H9 (cell line): Measurements from ENCODE around the gene GLT1D1. TPM values are rescaled to one million over a fixed set of nuclear protein-coding genes. Genes with fewer than 3 reads are reported as not detected.

Experiments
- DNase-seq: peaks from one replicate; pipeline ENCODE4 v3.0.0-alpha.2; 2017
- H2AFZ ChIP-seq: one replicate; pipeline ENCODE4 v1.6.1; 2013; ENCODE audit warnings: mild to moderate bottlenecking, low read length, control low read depth, moderate library complexity
- H2AK5ac ChIP-seq: 2 replicates; pipeline ENCODE4 v1.6.1; 2013; ENCODE audit warnings: low read length, control low read depth, mixed read lengths; ENCODE audit not compliant: insufficient read length
- H2BK120ac ChIP-seq: one replicate; pipeline ENCODE4 v1.6.1; 2013; ENCODE audit warnings: low read depth, mild to moderate bottlenecking, low read length, control low read depth, inconsistent platforms; ENCODE audit not compliant: poor library complexity, severe bottlenecking
- H2BK12ac ChIP-seq: 2 replicates; pipeline ENCODE4 v1.6.1; 2013; ENCODE audit warnings: low read length, control low read depth, mixed read lengths, low read depth; ENCODE audit not compliant: insufficient read length
- H2BK15ac ChIP-seq: 2 replicates; pipeline ENCODE4 v1.6.1; 2013; ENCODE audit warnings: low read depth, low read length, control low read depth
- H2BK20ac ChIP-seq: one replicate; pipeline ENCODE4 v1.6.1; 2013; ENCODE audit warnings: low read depth, mild to moderate bottlenecking, low read length, control low read depth, inconsistent platforms; ENCODE audit not compliant: poor library complexity, severe bottlenecking
- H2BK5ac ChIP-seq: 2 replicates; pipeline ENCODE4 v1.6.1; 2013; ENCODE audit warnings: low read length, control low read depth, mixed read lengths; ENCODE audit not compliant: insufficient read length
- H3K14ac ChIP-seq: 2 replicates; pipeline ENCODE4 v1.6.1; 2013; ENCODE audit warnings: low read length, control low read depth; ENCODE audit not compliant: insufficient read depth
- H3K18ac ChIP-seq: 2 replicates; pipeline ENCODE4 v1.6.1; 2013; ENCODE audit warnings: low read depth, mild to moderate bottlenecking, mixed read lengths, low read length, control low read depth; ENCODE audit not compliant: insufficient read length
- H3K23ac ChIP-seq: 2 replicates; pipeline ENCODE4 v1.6.1; 2013; ENCODE audit warnings: low read length, control low read depth, mixed read lengths, low read depth; ENCODE audit not compliant: insufficient read length
- H3K23me2 ChIP-seq: 2 replicates; pipeline ENCODE4 v1.6.1; 2013; ENCODE audit warnings: low read depth, mild to moderate bottlenecking, mixed read lengths, low read length, control low read depth; ENCODE audit not compliant: insufficient read length, poor library complexity, severe bottlenecking
- H3K27ac ChIP-seq: 2 replicates; pipeline ENCODE4 v1.5.1; 2013; ENCODE audit warnings: low read length, control low read depth, mixed read lengths, low read depth; ENCODE audit not compliant: insufficient read length
- H3K27me3 ChIP-seq: 2 replicates; pipeline ENCODE4 v1.6.1; 2013; ENCODE audit warnings: low read length, control low read depth, inconsistent platforms; ENCODE audit not compliant: insufficient read depth
- H3K4ac ChIP-seq: 2 replicates; pipeline ENCODE4 v1.6.1; 2013; ENCODE audit warnings: low read depth, mild to moderate bottlenecking, control low read depth, inconsistent platforms, low read length, moderate library complexity
- H3K4me1 ChIP-seq: 2 replicates; pipeline ENCODE4 v1.6.1; 2013; ENCODE audit warnings: low read length, control low read depth, inconsistent platforms; ENCODE audit not compliant: insufficient read depth
- H3K4me2 ChIP-seq: 2 replicates; pipeline ENCODE4 v1.6.1; 2013; ENCODE audit warnings: low read length, control low read depth, mixed read lengths; ENCODE audit not compliant: insufficient read length, insufficient read depth
- H3K56ac ChIP-seq: 2 replicates; pipeline ENCODE4 v1.6.1; 2013; ENCODE audit warnings: low read depth, mild to moderate bottlenecking, mixed read lengths, low read length, control low read depth; ENCODE audit not compliant: insufficient read length
- H3K79me1 ChIP-seq: 2 replicates; pipeline ENCODE4 v1.6.1; 2013; ENCODE audit warnings: low read depth, mild to moderate bottlenecking, moderate library complexity, low read length, control low read depth, inconsistent platforms; ENCODE audit not compliant: insufficient read depth, poor library complexity, severe bottlenecking
- H3K79me2 ChIP-seq: 2 replicates; pipeline ENCODE4 v1.6.1; 2013; ENCODE audit warnings: low read length, control low read depth, inconsistent platforms; ENCODE audit not compliant: insufficient read depth
- H3K9ac ChIP-seq: 2 replicates; pipeline ENCODE4 v1.6.1; 2013; ENCODE audit warnings: low read length, control low read depth, mixed read lengths; ENCODE audit not compliant: insufficient read length; ENCODE audit errors: extremely low read depth
- H3K9me3 ChIP-seq: one replicate; pipeline ENCODE4 v1.6.1; 2013; ENCODE audit warnings: low read depth, low read length, inconsistent platforms; ENCODE audit not compliant: control insufficient read depth
- H3T11ph ChIP-seq: one replicate; pipeline ENCODE4 v1.6.1; 2013; ENCODE audit warnings: mild to moderate bottlenecking, low read length, control low read depth, inconsistent platforms
- H4K20me1 ChIP-seq: one replicate; pipeline ENCODE4 v1.6.1; 2013; ENCODE audit not compliant: control insufficient read depth, insufficient read length, insufficient read depth
- H4K5ac ChIP-seq: 2 replicates; pipeline ENCODE4 v1.6.1; 2013; ENCODE audit warnings: low read depth, mild to moderate bottlenecking, mixed read lengths, low read length, control low read depth; ENCODE audit not compliant: insufficient read length
- H4K8ac ChIP-seq: replicated peaks from 2 replicates; pipeline ENCODE4 v1.6.1; 2013; ENCODE audit warnings: low read length, control low read depth, mixed read lengths, low read depth; ENCODE audit not compliant: insufficient read length
- H4K91ac ChIP-seq: 2 replicates; pipeline ENCODE4 v1.6.1; 2013; ENCODE audit warnings: low read depth, mild to moderate bottlenecking, moderate library complexity, mixed read lengths, low read length, control low read depth; ENCODE audit not compliant: insufficient read length
- H3K27ac Mint-ChIP-seq, 3 experiments: 2 replicates in 2 of 3; 3 replicates in 1 of 3; pipeline ENCODE4 v1.8.0; 2020 to 2021; ENCODE audit warnings: mixed read lengths in 3 of 3, mild to moderate bottlenecking in 1 of 3, moderate library complexity in 1 of 3
- H3K27me3 Mint-ChIP-seq: 2 replicates; pipeline ENCODE4 v1.8.0; 2021; ENCODE audit warnings: low read depth, mild to moderate bottlenecking, moderate library complexity, mixed read lengths
- H3K36me3 Mint-ChIP-seq, 3 experiments: 2 replicates in 2 of 3; 3 replicates in 1 of 3; pipeline ENCODE4 v1.8.0; 2020 to 2021; ENCODE audit warnings: low read depth in 3 of 3, mixed read lengths in 3 of 3; ENCODE audit not compliant: insufficient read depth in 1 of 3
- H3K4me1 Mint-ChIP-seq, 2 experiments: 2 replicates each; pipeline ENCODE4 v1.8.0; 2020; ENCODE audit warnings: mixed read lengths in 2 of 2
- H3K4me3 Mint-ChIP-seq, 2 experiments: 2 replicates in 1 of 2; 3 replicates in 1 of 2; pipeline ENCODE4 v1.8.0; 2020 to 2021; ENCODE audit warnings: mild to moderate bottlenecking in 2 of 2, mixed read lengths in 2 of 2, moderate library complexity in 1 of 2
- H3K9me3 Mint-ChIP-seq, 2 experiments: 2 replicates in 1 of 2; 3 replicates in 1 of 2; pipeline ENCODE4 v1.8.0; 2020; ENCODE audit warnings: mild to moderate bottlenecking in 2 of 2, mixed read lengths in 2 of 2, moderate library complexity in 1 of 2
- CTCF ChIP-seq: fragments of 200-600 bp; sonication (generic); conservative IDR thresholded peaks from 3 replicates; pipeline ENCODE4 v1.8.0; 2021; ENCODE audit warnings: antibody characterized with exemption, mild to moderate bottlenecking
- WGBS: extraction: QIAGEN DNeasy Blood & Tissue Kit; methylation state at CpG from one replicate; pipeline ENCODE4 v1.1.7; 2013; ENCODE audit warnings: missing lambda C conversion rate, low lambda C conversion rate, mixed read lengths; ENCODE audit not compliant: insufficient read length; ENCODE audit errors: extremely low coverage; 5-methylcytosine and 5-hydroxymethylcytosine counted together
- total RNA-seq: library from RNA; stranded (reverse); gene quantifications from 2 replicates; pipeline ENCODE4 v1.2.1, GENCODE V29; 2021

GLT1D1 gene
- total RNA-seq, 1 experiment from 2014 or later, result 7.0 TPM

GRCh38 chr12:128949086-128949485 is 95.8 kb downstream of the GLT1D1 start:
- Mint-ChIP-seq H3K27ac (no peak overlapping the region), H3K4me3 (no peak overlapping the region), H3K36me3 (peaks cover 0 to 2% (median 0%) of the 10 kb centered on the region in 3 experiments; a peak in 1 of 7 replicates), H3K27me3 (no peaks in the 10 kb centered on the region), H3K9me3 (no peaks in the 10 kb centered on the region; a peak in 1 of 5 replicates), H3K4me1 (peaks cover 2 to 4% of the 10 kb centered on the region in 2 experiments; a peak in 3 of 4 replicates)
- Histone ChIP-seq H2BK20ac (no peak overlapping the region), H3K9ac (no peak overlapping the region), H3K79me2 (no peaks in the 10 kb centered on the region), H3K27ac (no peak overlapping the region), H4K91ac (no peak overlapping the region), H2AK5ac (no peak overlapping the region), H3K56ac (no peak overlapping the region), H3K4ac (no peak overlapping the region), H2BK120ac (no peak overlapping the region), H3K23ac (no peak overlapping the region), H3K23me2 (no peaks in the 10 kb centered on the region), H2BK5ac (no peak overlapping the region), H3K14ac (no peak overlapping the region), H4K5ac (no peak overlapping the region), H3K79me1 (no peaks in the 10 kb centered on the region), H3K4me2 (no peak overlapping the region), H2AFZ (no peak overlapping the region), H3K18ac (no peak overlapping the region), H4K20me1 (peaks cover 3% of the 10 kb centered on the region), H3K4me1 (no peaks in the 10 kb centered on the region), H4K8ac (no peak overlapping the region), H3T11ph (no peak overlapping the region), H2BK12ac (no peak overlapping the region), H2BK15ac (no peak overlapping the region), H3K27me3 (no peaks in the 10 kb centered on the region; the same call in 1 of the 2 replicates), H3K9me3 (no peaks in the 10 kb centered on the region)
- no peak for DNase-seq
- no CpG with 5 or more reads among the region's 5 CpGs for whole genome bisulfite sequencing
- no peak for TF ChIP-seq CTCF
